K562 (cell line): ENCODE data around the gene S100A10. TPM values are rescaled to one million over a fixed set of nuclear protein-coding genes. Genes with fewer than 3 reads are reported as not detected.

ENCODE experiments used
- BACH1 ChIP-seq: fragments of 200-800 bp; sonication (Bioruptor generic); IDR thresholded peaks from 2 replicates; pipeline ENCODE4 v1.6.1; 2016; ENCODE audit warnings: missing genetic modification characterization, missing compliant biosample characterization
- CBFA2T3 ChIP-seq: fragments of 450-650 bp; IDR thresholded peaks from 2 replicates; pipeline ENCODE4 v1.6.1; 2017
- CEBPB ChIP-seq: fragments of 450-650 bp; IDR thresholded peaks from 2 replicates; pipeline ENCODE4 v1.6.1; 2016; ENCODE audit warnings: missing genetic modification characterization, missing compliant biosample characterization
- CREB3 ChIP-seq: fragments of 450-650 bp; conservative IDR thresholded peaks from 2 replicates; pipeline ENCODE4 v1.6.1; 2016; ENCODE audit warnings: missing genetic modification characterization, low read depth, mild to moderate bottlenecking, missing compliant biosample characterization, moderate library complexity
- DNMT1 ChIP-seq: fragments of 450-650 bp; IDR thresholded peaks from 2 replicates; pipeline ENCODE4 v1.6.1; 2016; ENCODE audit warnings: antibody characterized with exemption, mild to moderate bottlenecking
- EZH2 ChIP-seq: IDR thresholded peaks from 2 replicates; pipeline ENCODE4 v1.6.1; 2012; ENCODE audit warnings: low read depth, mild to moderate bottlenecking, inconsistent platforms, low read length, borderline replicate concordance
- HNRNPL ChIP-seq: fragments of 200-400 bp; formaldehyde crosslinking; IDR thresholded peaks from 2 replicates; pipeline ENCODE4 v1.6.1; 2017; ENCODE audit warnings: low read depth, mild to moderate bottlenecking, low read length
- LEF1 ChIP-seq: fragments of 450-650 bp; IDR thresholded peaks from 2 replicates; pipeline ENCODE4 v1.6.1; 2016; ENCODE audit warnings: mild to moderate bottlenecking
- MAFF ChIP-seq: IDR thresholded peaks from 2 replicates; pipeline ENCODE4 v1.6.1; 2012; ENCODE audit warnings: low read length, improper control_type of control experiment
- MNT ChIP-seq, 2 experiments: fragments of 450-650 bp; conservative IDR thresholded peaks; 2 replicates each; pipeline ENCODE4 v1.6.1; 2017; ENCODE audit warnings: mild to moderate bottlenecking in 2 of 2, moderate library complexity in 2 of 2
- NFIC ChIP-seq: fragments of 450-650 bp; IDR thresholded peaks from 2 replicates; pipeline ENCODE4 v1.6.1; 2017; ENCODE audit warnings: mild to moderate bottlenecking, inconsistent platforms
- NR2C2 ChIP-seq, 2 experiments: fragments of 200-800 bp in 1 of 2; sonication (Bioruptor generic) in 1 of 2; sonication (generic) in 1 of 2; formaldehyde crosslinking in 1 of 2; IDR thresholded peaks; 2 replicates each; pipeline versions ENCODE4 v1.6.1 to v1.8.0; 2016 to 2022; ENCODE audit warnings: mild to moderate bottlenecking in 1 of 2, missing compliant biosample characterization in 1 of 2, missing genetic modification characterization in 1 of 2, missing genetic modification reagents in 1 of 2
- POLR2G ChIP-seq: fragments of 200-400 bp; formaldehyde crosslinking; IDR thresholded peaks from 2 replicates; pipeline ENCODE4 v1.6.1; 2017; ENCODE audit warnings: low read depth, mild to moderate bottlenecking, antibody characterized with exemption, low read length, moderate library complexity
- PRDM10 ChIP-seq: fragments of 450-650 bp; IDR thresholded peaks from 2 replicates; pipeline ENCODE4 v1.6.1; 2018; ENCODE audit not compliant: partially characterized antibody
- PTRF ChIP-seq: fragments of 450-650 bp; IDR thresholded peaks from 2 replicates; pipeline ENCODE4 v1.6.1; 2016; ENCODE audit warnings: mild to moderate bottlenecking, missing genetic modification characterization, missing compliant biosample characterization
- RBBP5 ChIP-seq: fragments of 200-600 bp; sonication (generic); IDR thresholded peaks from 2 replicates; pipeline ENCODE4 v1.6.1; 2012; ENCODE audit warnings: borderline replicate concordance, mild to moderate bottlenecking, low read length, control low read depth, inconsistent platforms; ENCODE audit not compliant: insufficient read depth, poor library complexity, severe bottlenecking
- RBFOX2 ChIP-seq: fragments of 200-400 bp; formaldehyde crosslinking; IDR thresholded peaks from 2 replicates; pipeline ENCODE4 v1.6.1; 2017; ENCODE audit warnings: low read depth, mild to moderate bottlenecking, low read length, moderate library complexity
- RBM14 ChIP-seq: fragments of 200-400 bp; formaldehyde crosslinking; IDR thresholded peaks from 2 replicates; pipeline ENCODE4 v1.6.1; 2018; ENCODE audit warnings: low read depth, mild to moderate bottlenecking, low read length, moderate library complexity, borderline replicate concordance; ENCODE audit not compliant: insufficient read depth
- SMARCA4 ChIP-seq: fragments of 450-650 bp; IDR thresholded peaks from 2 replicates; pipeline ENCODE4 v1.6.1; 2016
- SMARCA5 ChIP-seq: fragments of 450-650 bp; IDR thresholded peaks from 2 replicates; pipeline ENCODE4 v1.6.1; 2016
- polyA plus RNA-seq, 8 experiments: library from polyadenylated mRNA; depleted of rRNA in 4 of 8; stranded (reverse) in 5 of 8; unstranded in 3 of 8; fragments of >200 nt; fragmentation: Nextera tagmentation in 2 of 8; fragmentation: Illumina TruSeq in 1 of 8; extraction: Ambion mirVana in 2 of 8; extraction: Trizol in 1 of 8; gene quantifications; 2 replicates each; pipeline versions ENCODE4 v1.2.1 to v1.2.3, GENCODE V29; 2011 to 2014; ENCODE audit warnings: inconsistent platforms in 1 of 8, missing spikeins in 1 of 8
- total RNA-seq, 7 experiments: library from RNA; depleted of rRNA in 6 of 7; stranded (reverse); fragments of >200 nt in 6 of 7; fragmentation: Illumina TruSeq in 2 of 7; extraction: Trizol in 2 of 7; gene quantifications; 2 replicates each; pipeline versions ENCODE4 v1.2.1 to v1.2.3, GENCODE V29; 2011 to 2021; ENCODE audit warnings: low replicate concordance in 1 of 7

The S100A10 gene
- total and polyA plus RNA-seq, 9 of the 15 experiments (the other 6 are each of a cell fraction or from before 2014, with no cell fraction given) = 0.32 to 1.6 (median 0.50) TPM; not detected in 3

GRCh38 chr1:151972542-151973248, 21.0 kb downstream of the S100A10 start (continued):
- peak; percentile 92 for TF ChIP-seq BACH1
- TF ChIP-seq EZH2 = no peak
- no peak for TF ChIP-seq RBBP5
- no peak for TF ChIP-seq SMARCA5
- TF ChIP-seq NR2C2 (CRISPR knock-in tag; IDR thresholded peaks at IDR 0.05) = no peak
- TF ChIP-seq NR2C2 (tag; IDR thresholded peaks at IDR 0.05) = no peak
- TF ChIP-seq DNMT1 = no peak
- no peak for TF ChIP-seq CEBPB (tag)
- TF ChIP-seq POLR2G = no peak
- TF ChIP-seq CBFA2T3 = peak; percentile 57; the same call in 1 of the 2 replicates
- peak; percentile 51; the same call in 1 of the 2 replicates for TF ChIP-seq LEF1
- TF ChIP-seq NFIC = peak; percentile 64
- no peak for TF ChIP-seq RBM14
- no peak for TF ChIP-seq CREB3 (tag)
- TF ChIP-seq HNRNPL = no peak
- peak; percentile 83; the same call in 1 of the 2 replicates for TF ChIP-seq SMARCA4
- TF ChIP-seq PRDM10 = no peak
- no peak for TF ChIP-seq PTRF (tag)
- TF ChIP-seq MNT (conservative IDR thresholded peaks at IDR 0.05) = peak in 1 of 2 experiments; percentile 12; a peak in 1 of 4 replicates
- no peak for TF ChIP-seq RBFOX2
- TF ChIP-seq MAFF = peak; percentile 71
